Measurements from ENCODE around the gene MESP1.
A peak's percentile ranks its signal among the peaks of the same experiment; 100 is the strongest.
"Not testable (repeated sequence)": the region's sequence is repeated elsewhere in the genome, so short reads cannot be mapped to it uniquely, and the experiment has no call there.

The MESP1 gene, protein sequence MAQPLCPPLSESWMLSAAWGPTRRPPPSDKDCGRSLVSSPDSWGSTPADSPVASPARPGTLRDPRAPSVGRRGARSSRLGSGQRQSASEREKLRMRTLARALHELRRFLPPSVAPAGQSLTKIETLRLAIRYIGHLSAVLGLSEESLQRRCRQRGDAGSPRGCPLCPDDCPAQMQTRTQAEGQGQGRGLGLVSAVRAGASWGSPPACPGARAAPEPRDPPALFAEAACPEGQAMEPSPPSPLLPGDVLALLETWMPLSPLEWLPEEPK

GRCh38 chr15:89750560-89751542, at the start of gene MESP1:
Gene MESP1 (minus strand): TSS chr15:89751249. CDS start chr15:89751231, 18 bp downstream.
- DNase-seq: peak; percentile 92

DNA sequence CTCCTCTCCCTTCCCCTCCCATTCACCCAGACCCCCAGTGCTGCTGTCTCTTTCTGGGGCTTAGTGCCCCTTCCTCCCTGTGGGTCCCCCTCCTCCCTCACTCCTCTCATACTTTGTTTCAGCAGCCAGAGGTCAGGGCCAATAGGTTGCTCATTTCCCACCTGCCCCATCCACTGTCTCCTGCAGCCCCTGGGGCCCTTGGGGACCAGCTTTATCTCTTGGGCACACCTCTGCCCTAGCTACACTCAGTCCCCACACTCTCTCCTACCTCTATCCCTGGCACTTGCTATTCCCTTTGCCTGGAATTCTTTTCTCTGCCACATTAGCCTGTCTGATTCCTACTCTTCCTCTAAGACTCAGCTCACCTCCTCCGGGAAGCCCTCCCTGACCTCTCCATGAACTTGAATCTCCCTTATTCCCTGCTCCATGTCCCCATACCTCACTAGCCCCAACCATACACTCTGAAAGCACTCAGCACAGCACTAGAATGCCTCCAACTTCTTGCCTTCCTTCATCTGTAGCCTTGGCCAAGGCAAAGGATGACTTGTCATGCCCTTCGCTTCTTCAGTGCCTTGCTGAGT, 49.0 kb upstream of the MESP1 start:
- no peak for DNase-seq

GRCh38 chr15:89799011-89799911, 48.2 kb upstream of the MESP1 start:
- no peak for DNase-seq

DNA sequence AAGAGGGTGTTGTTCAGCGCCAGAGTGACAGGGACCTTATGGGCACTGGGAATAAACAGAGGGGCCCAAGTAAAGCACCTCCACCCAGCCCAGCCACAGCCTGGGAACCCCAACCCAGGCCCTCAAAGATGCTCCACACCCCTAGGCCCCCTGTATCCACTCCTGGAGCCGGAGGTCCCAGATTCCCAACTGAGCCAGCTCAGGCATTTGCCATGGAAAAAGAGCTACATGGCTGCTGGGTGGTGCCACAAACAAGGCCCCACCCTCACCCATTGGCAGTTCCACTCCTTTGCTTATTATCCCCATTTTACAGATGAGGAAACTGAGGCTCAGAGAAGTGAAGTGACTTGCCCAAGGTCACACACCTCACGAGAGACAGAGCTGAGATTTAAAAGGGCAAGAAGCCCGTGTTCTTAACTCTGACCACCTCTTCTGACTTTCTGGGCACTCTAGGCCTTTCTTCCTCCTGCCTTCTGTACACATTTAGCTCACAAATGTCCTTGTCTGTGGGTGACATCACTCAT, 46.7 kb upstream of the MESP1 start:
- DNase-seq: no peak

DNA sequence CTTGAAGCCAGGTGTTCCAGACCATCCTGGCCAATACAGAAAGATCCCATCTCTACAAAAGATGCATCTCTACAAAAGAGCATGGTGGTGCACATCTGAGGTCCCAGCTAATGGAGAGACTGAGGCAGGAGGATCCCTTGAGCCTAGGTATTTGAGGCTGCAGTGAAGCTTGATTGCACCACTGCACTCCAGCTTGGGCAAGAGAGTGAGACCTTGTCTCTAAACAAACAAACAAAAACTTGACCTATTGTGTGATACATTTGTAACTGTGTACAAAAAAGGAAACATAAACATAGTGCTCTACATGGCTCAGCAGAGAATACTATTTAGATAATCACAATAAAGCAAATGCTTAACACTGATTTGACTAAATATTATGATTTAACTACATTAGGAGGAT, 44.9 kb upstream of the MESP1 start:
- no peak for DNase-seq

DNA sequence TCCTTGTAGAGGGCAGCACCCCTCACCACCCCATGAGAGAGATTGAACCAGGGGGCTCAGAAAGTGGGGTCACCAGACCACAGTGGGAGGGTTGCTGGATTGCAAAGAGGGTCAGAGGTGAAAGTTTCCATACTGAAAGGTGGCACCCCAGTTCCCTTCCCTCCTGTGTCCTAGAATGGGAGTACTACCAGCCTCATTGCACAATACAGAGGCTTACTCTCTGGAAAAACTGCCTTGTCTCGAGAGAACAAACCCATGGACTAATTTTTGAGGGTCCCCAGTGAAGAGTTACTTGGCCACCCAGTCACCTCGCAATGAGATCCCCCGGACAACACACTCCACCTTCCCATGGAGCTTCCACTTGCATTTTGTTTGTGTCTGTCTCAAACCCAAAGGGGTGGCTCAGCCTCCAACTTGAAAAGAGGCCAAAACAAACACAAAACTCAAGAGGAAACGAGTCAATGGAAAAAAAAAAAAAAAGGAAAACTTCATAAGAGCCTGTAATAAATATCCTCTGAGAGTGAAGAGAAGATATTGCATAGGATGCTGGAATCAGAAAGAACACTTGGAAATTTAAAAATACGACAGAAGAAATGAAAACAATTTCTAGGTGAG, 43.7 kb upstream of the MESP1 start:
- DNase-seq: peak; percentile 54

DNA sequence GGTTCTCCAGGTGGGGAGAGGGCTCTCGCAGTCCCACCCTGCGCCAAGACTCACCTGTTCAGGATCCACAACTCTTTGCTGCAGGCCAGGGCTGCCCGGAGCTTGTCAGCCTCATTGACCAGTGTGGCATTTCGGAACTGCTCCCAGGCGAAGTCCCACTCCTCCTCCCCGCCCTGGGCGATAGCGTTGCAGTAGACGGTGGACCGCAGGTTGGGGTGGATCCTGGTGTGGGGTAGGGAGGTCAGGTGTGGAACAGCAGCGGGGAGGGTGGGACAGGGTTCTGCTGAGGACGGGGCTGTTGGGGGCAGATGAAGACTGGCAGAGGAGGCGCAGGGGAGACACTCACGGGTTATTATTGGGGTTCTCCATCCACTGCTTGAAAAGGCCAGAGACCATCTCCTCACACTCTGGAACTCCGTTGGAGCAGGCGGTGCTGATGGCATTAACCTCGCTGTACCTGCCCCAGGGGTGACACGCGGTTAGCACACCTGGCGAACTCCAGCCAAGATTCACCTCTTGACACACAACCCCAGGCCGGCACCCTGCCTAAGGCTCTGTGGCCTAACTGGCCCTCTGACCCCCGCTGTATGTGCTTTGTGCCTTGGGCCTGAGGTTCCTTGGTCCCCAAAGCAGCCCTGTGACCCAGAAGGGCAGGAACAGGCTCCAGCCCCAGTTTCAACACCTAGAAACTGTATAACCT, 41.2 kb upstream of the MESP1 start:
- DNase-seq: no peak

- no peak for DNase-seq
These were observed 39.6 kb upstream of the MESP1 start for GRCh38 chr15:89790661-89791060.

- DNase-seq: no peak
These were observed 39.2 kb upstream of the MESP1 start for GRCh38 chr15:89790206-89790605.

- not testable (repeated sequence) for DNase-seq
These were observed 37.5 kb upstream of the MESP1 start for GRCh38 chr15:89788585-89788984.

DNA sequence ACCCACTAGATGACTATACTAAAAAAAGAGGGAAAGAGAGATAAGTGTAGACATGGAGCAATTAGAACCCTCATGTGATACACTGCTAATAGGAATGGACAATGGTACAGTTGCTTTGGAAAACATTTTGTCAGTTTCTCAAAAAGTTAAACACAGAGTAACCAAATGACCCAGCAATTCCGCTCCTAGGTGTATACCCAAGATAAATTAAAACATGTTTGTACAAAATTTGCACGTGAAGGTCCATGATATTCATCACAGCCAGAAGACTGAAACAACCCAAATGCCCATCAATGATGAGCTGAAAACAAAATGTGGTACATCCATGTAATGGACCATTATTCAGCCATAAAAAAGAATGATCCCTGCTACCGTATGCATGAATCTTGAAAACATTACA, 36.9 kb upstream of the MESP1 start:
- DNase-seq: no peak

DNA sequence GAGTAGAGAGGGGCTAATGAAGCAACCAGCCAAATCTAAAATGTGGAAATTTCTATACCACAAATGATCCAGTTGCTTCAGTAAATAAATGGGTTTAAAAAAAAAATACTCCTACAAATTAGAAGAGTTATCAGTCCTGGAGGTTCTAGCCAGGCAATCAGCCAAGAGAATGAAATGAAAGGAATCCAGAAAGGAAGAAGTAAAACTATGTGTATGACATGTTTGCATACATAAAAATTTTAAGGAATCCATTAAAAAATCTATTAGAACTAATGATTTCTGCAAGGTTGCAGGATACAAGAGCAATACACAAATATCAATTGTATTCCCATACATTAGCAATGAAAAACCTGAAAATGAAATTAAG, 34.7 kb upstream of the MESP1 start:
- DNase-seq: peak; percentile 62

DNA sequence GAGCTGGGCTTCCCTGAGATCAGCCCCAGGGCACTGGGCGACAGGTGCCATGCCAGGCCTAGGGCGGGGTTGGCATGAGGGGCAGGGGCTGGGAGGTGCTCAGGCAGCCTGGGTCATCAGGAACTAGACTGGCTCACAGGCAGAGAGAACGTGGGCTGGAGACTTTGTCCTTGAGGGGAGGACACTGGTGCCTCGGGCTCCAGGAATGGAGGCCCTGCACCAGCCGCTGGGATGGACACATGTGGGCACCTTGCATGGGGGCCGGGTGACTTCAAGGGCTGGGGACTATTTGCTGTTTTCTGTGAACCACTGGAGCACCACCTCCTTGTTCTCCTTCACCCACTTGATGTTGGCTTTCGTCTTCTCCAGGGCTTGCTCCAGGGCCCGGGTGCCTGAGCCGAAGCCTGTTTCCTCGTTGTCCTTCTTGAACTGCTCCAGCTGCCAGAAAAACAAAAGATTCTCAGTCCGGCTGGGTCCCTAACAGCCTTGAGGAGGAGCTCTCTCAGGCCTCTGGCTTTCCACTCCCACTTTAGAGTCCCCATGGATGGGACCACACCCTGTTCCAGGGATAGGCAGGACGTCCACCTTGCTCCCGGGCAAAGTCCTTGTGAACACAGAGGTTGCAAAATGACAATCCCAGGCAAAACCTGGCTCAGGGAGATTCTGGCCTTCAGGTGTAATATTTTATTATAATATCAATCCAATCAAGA, 34.2 kb upstream of the MESP1 start:
- no peak for DNase-seq

DNA sequence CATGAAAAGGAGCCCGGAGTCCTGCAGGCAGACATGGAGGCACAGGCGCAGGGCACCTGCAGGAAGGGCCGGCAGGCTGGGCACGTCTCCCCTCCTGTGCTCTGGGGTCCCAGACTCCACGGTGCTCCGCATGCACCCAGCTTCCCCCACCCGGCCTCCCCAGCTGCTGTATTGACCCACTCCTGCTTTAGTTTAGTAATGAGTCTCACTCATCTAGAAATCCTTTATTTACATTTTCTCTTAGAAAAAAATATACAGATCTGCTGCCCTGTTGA, 33.6 kb upstream of the MESP1 start:
- DNase-seq: no peak

DNA sequence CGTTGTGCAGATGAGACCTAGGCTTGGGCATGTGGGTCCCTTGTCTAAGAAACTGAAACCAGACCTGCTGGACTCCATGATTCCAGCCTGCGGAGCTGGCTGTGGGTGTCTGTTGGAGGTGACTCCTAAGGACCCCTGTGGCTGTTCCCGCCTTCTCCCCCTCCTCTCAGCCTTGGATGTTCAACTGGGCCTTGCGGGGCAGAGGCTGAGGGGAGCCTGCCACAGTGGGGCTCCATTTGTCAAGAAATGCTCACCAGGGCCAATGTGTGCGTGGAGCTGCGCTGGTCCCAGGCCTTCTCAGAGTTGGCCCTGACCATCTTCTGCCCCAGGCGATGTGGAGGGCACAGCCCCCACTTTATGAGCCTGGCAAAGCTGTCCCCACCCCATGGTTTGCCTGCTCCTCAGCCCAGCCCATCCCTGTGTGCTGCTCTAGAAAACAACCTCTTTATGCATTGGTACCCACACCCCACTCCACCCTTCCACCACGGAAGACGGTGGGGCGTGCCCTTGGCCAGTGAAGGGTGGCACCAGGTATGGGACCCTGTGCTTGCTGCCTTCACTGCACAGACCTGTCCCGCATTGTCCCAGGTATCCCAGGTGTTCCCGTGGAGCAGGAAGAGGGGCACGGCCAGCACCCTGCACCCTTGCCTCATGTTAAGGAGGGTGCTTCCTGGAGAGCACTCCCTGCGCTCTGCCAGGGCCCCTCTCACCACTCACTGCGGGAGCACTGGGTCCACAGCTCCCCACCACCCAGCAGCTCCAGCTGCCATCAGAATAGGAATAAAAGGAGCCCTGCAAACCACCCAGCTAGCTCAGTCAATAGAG, 33.0 kb upstream of the MESP1 start:
- DNase-seq: no peak

- no peak for DNase-seq
These were observed 32.2 kb upstream of the MESP1 start for GRCh38 chr15:89783111-89783860.

DNA sequence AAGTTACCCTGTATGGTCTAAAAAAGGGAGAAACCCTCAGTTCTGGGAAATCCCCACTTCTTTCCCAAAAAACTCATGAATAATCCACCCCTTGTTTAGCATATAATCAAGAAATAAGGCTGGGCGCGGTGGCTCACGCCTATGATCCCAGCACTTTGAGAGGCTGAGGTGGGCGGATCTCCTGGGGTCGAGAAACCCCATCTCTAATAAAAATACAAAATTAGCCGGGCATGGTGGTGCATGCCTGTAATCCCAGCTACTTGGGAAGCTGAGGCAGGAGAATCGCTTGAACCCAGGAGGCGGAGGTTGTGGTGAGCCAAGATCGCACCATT, 31.5 kb upstream of the MESP1 start:
- DNase-seq: not testable (repeated sequence)

DNA sequence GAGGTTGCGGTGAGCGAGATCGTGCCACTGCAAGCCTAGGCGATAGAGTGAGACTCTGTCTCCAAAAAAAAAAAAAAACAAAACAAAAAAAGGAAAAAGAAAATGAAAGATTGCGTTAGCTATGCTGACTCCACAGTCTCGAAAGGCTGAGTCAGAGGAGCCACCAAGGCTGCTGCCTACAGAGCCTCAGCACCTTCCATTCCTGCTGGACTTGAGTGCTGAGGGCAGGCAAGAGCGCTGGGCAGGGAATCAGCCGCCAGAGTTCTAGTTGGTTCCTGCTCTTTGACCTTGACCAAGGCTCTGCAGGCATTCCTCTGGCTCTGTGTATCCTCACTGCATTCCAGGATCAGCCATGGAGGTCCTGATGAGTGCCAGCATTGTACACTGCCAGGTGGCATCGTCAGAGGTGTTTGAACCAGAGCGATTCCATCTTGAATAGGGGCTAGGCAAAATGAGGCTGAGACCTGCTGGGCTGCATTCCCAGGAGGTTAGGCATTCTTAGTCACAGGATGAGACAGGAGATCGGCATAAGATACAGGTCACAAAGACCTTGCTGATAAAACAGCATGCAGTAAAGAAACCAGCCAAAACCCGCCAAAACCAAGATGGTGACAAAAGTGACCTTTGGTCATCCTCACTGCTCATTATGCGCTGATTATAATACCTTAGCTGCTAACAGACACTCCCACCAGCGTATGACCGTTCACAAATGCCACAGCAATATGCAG, 31.0 kb upstream of the MESP1 start:
- DNase-seq: peak; percentile 68

DNA sequence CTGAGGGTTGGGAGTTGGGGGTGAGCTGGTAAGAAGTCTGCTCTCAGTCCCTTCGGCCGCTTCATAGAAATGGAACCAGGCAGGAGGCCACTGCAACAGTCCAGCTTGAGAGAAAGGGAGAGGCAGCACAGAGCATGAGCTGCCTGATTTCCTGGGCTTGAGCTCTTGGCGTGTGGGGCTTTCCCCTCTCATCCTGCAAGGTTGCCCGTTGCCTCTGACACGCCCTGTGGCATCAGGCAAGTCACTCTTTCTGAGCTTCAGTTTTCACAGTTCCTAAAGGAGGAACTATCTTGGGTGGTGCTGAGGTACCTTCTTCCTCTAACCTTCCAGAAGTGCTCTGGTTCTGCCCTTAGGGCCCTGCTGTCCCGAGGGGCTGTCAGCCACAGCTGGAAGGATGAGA, 30.0 kb upstream of the MESP1 start:
- DNase-seq: no peak
